GM12891 (cell line): ENCODE results near the gene GNAT1.

Experiments
- DNase-seq: peaks from one replicate; pipeline ENCODE4 v3.0.0; 2011; ENCODE audit warnings: low spot score; ENCODE audit not compliant: insufficient read length
- FAIRE-seq: peaks from 2 replicates; lab custom pipeline; 2011; peaks lifted over from hg19 to GRCh38; lab: Jason Lieb, UNC
- PAX5 ChIP-seq: IDR thresholded peaks from 2 replicates; pipeline ENCODE4 v1.6.1; 2011; ENCODE audit warnings: low read length, moderate library complexity, mild to moderate bottlenecking; ENCODE audit not compliant: insufficient read depth, severe bottlenecking
- POLR2A ChIP-seq: IDR thresholded peaks from 2 replicates; pipeline ENCODE4 v1.6.1; 2011; ENCODE audit warnings: low read depth, low read length, control low read depth
- POLR2AphosphoS5 ChIP-seq: IDR thresholded peaks from 2 replicates; pipeline ENCODE4 v1.6.1; 2011; ENCODE audit warnings: low read depth, low read length, control low read depth
- POU2F2 ChIP-seq: IDR thresholded peaks from 2 replicates; pipeline ENCODE4 v1.6.1; 2011; ENCODE audit warnings: low read depth, mild to moderate bottlenecking, control low read depth, low read length, moderate library complexity
- SPI1 ChIP-seq: IDR thresholded peaks from 2 replicates; pipeline ENCODE4 v1.6.1; 2011; ENCODE audit warnings: low read depth, low read length, control low read depth
- TAF1 ChIP-seq: IDR thresholded peaks from 2 replicates; pipeline ENCODE4 v1.6.1; 2011; ENCODE audit warnings: low read depth, low read length, control low read depth

Gene GNAT1

DNA sequence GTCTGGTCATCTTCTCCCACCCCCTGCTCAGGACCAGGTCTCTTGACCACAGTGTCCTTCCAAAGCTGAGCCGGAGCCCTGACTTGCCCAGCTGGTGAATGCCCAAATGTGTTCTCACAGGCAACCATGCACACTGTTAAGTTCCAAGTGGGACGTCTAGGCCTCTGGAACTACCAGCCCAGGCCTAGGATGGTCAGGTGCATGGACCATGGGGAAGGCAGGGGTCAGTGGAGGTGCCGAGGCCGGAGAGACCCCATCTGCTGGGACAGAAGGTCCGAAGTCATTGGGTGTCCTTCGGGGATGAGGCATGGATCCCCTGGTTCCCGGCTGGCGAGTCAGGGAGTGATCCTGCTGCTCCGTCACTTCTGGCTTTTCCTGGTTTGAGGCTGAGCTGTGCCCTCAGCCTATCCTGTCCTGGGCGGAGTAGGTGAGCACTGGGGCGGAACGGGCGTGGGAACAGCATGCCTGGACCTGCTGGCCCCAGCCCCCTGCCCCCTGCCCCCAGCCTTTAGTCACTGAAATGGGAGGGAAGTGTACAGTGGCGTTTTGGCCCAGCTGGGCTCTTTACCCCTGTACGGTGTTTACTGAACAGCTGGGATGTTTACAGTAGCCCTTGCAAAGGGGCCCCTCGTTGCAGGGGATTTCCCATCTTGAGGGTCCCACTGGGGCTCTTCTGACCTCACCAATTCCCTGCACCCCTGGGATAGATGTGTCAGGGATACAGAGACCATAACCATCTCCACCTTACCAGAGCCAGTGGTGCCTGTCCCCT is 24.2 kb upstream of the GNAT1 start:
- DNase-seq (no peak), FAIRE-seq (no peak)
- TF ChIP-seq POLR2A (no peak), SPI1 (no peak), PAX5 (no peak), POU2F2 (no peak), TAF1 (no peak), POLR2AphosphoS5 (no peak)

DNA sequence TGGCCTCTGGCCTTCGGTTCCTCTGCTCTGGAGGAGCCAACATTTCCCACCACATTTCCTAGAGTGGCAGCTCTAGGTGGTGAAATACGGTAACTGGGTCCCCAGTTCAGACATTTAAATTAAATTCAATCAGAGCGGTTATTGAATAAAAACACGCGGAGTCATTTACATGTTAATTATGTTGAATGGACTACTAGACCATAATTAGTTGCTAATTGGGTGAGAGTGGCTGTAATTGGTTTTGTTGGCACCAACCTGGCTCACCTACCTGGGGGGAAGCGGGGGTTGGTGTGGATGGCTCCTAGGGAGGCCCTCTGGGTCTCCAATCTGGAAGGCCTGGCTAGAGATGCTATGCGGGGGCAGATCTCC is 23.6 kb upstream of the GNAT1 start:
- TF ChIP-seq POU2F2 (no peak), PAX5 (no peak), POLR2A (no peak), TAF1 (no peak), SPI1 (no peak), POLR2AphosphoS5 (no peak)
- FAIRE-seq (no peak), DNase-seq (no peak)

DNA sequence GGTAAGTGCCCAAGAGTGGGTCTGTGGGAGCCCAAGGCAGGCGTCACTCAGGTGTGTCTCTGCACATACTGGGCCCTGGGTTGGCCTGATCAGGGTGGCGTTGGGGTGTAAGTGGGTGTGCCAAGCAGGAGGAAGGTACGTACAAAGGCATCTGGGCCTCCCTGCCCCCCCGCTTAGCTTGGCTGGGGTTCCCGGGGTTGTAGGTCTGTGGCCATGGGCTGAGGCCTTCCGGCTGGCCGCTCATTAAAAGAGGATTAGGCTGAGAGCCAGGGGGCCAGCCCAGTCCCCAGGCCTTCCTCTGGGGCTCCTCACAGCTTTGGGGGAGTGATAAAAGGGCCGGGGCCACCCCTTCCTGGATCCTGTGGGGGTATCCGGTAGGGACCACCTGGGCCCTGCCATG is 23.0 kb upstream of the GNAT1 start:
- DNase-seq (no peak), FAIRE-seq (no peak)
- TF ChIP-seq POU2F2 (no peak), PAX5 (no peak), POLR2A (no peak), SPI1 (no peak), TAF1 (no peak), POLR2AphosphoS5 (no peak)

GRCh38 chr3:50168791-50169190 is 22.6 kb upstream of the GNAT1 start:
- FAIRE-seq (no peak), DNase-seq (no peak)
- TF ChIP-seq PAX5, result no peak
- no peak for TF ChIP-seq POLR2AphosphoS5
- TF ChIP-seq TAF1, result no peak
- TF ChIP-seq POU2F2, result no peak
- TF ChIP-seq POLR2A, result no peak
- TF ChIP-seq SPI1, result no peak

DNA sequence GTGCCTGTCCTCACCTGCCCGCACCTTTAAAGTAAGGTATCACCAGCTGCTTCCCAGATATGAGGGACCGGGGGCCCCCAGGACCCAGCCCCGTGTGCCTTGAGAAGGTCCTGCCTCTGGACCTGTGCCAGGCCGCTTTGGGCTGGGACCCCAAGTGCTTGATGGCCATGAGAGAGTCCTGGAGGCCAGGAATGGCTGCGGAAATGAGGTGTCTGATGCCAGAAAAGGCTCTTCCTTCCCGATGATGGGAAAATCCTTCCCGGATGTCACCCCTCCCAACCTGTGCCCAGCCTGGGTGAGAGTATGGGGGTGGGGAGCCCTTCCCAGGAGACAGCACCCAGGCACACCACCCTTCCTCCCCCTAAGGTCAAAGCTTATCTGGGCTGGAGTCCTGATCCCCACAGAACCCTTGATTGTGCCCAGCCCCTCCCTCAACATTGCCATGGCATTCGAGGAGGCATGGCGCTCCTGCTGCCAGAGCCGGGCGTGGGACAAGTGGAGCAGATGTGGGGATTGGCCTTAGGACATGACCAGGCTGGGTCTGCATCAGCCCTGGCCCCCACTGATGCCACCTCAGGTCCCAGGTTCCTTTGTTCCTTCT is 22.1 kb upstream of the GNAT1 start:
- TF ChIP-seq POLR2A (no peak), POLR2AphosphoS5 (no peak)
- no peak for DNase-seq
- no peak for FAIRE-seq

DNA sequence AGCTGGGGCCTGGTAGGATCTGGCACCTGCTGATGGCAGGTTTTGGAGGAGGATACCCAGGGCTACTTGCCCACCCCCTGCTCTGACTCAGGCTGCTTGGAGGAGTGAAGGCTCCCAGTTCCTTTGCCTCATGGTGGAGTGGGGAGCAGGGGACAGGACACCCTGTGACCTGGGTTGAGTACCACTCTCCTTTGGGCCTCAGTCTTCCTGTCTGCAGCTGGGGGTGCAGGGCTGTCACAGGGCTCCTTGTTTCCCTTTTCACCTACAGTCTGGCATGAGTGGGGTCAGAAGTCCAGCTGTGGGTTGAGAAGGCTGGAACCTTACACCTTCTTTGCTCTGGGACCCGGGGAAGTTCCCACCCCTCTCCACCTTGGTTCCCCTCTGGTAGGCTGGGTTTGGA is 21.6 kb upstream of the GNAT1 start:
- TF ChIP-seq PAX5, result no peak
- no peak for TF ChIP-seq POLR2AphosphoS5
- TF ChIP-seq POLR2A, result no peak
- no peak for TF ChIP-seq TAF1
- TF ChIP-seq SPI1, result no peak
- no peak for TF ChIP-seq POU2F2
- FAIRE-seq (no peak), DNase-seq (no peak)

DNA sequence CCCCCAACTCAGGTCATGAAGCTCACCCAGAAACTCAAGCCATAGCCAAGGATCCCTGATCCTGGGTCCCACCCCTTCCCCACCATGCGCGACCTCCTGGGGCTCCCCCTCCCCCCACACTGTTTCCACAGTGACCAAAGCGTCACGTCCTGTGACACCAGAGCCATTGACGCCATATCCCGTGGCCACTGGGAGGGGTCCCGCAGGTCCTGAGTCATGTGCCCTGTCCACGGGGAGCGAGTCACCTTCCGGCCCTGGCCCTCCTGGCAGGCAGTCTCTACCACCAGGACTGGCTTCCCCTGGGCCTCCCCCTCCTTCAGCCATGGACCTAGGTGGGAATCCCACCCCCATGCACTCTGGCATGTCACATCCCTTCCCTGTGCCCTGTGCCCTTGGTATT is 20.7 kb upstream of the GNAT1 start:
- no peak for DNase-seq
- TF ChIP-seq POLR2A (no peak), POU2F2 (no peak), POLR2AphosphoS5 (no peak), TAF1 (no peak), SPI1 (no peak)
- no peak for FAIRE-seq

DNA sequence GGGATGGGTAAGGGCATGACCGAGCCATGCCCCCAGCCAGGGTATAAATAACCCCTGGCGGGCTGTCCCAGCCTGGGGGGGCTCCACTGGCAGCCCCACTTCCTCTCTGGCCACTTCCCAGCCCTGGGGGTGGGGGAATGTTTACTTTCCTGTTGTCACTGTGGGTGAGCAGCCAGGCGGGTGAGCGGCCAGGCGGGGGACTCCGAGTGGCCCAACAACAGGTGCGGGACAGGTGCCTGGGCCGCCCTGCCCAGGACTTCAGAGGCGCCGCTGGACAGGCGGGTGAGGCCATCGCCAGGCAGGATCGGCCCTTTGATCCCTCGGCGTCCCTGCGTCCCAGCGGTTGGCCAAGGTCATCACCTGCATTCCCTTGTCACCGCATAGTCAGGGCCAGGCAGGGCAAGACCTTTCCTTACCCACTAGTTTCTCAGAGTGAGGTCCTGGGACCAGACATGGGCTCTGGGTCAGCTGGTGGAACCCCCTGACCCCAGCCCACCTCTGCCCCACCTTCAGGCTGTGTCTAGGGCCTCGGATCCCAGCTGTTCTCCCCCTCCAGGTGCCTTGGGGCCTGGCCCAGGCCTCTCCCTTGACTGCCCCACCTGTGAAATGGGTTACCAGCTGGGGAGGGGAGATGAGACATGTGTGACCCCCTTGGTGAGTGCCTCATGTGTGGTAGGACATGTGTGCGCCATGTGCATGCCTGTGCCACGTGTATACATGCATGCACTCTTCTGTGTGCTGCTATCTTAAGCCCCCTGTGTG is 19.7 kb upstream of the GNAT1 start:
- DNase-seq, result no peak
- peak; percentile 13 for FAIRE-seq
- TF ChIP-seq POU2F2 (no peak), PAX5 (no peak), POLR2AphosphoS5 (no peak), SPI1 (no peak), TAF1 (no peak), POLR2A (no peak)

- no peak for DNase-seq
- TF ChIP-seq TAF1, result no peak
- no peak for TF ChIP-seq POLR2A
- no peak for TF ChIP-seq SPI1
- TF ChIP-seq PAX5, result no peak
- no peak for TF ChIP-seq POU2F2
- no peak for TF ChIP-seq POLR2AphosphoS5
- FAIRE-seq, result no peak
Observed at GRCh38 chr3:50172626-50173220, 18.7 kb upstream of the GNAT1 start.
